ENCODE results near the gene PALS2. TPM values are rescaled to one million over a fixed set of nuclear protein-coding genes. Genes with fewer than 3 reads are reported as not detected.

Gene PALS2
- total and polyA plus RNA-seq, 9 of the 15 experiments (the other 6 are each of a cell fraction or from before 2014, with no cell fraction given): 5.9 to 35.0 (median 17.7) TPM

- Histone ChIP-seq H3K36me3 (ENCODE audit: control insufficient read depth, insufficient read depth, low read length) (no peaks in the 10 kb centered on the region; the same call in 2 of the 3 replicates), H3K9me1 (ENCODE audit: control insufficient read depth, insufficient read depth, low read length) (no peaks in the 10 kb centered on the region), H3K27ac (ENCODE audit: extremely low read depth, low read depth, low read length) (no peak overlapping the region), H3K4me1 (replicated peaks in 1 of 2; ENCODE audit: control insufficient read depth in 2 of 2, insufficient read depth in 2 of 2, low read length in 2 of 2) (peaks cover 2 to 12% of the 10 kb centered on the region in 2 experiments; a peak in 2 of 5 replicates), H3K9me3 (replicated peaks; ENCODE audit: control insufficient read depth, insufficient read depth, low read depth, low read length) (no peaks in the 10 kb centered on the region), H2AFZ (ENCODE audit: low read depth, low read length) (no peak overlapping the region), H3K79me2 (ENCODE audit: control insufficient read depth, insufficient read depth, low read length) (peaks cover 62% of the 10 kb centered on the region), H3K27me3 (ENCODE audit: control insufficient read depth in 2 of 2, insufficient read depth in 2 of 2, low read length in 2 of 2) (no peaks in the 10 kb centered on the region), H3K4me2 (ENCODE audit: insufficient read depth, low read length) (no peak overlapping the region), H3K9ac (ENCODE audit: insufficient read depth in 1 of 2, low read depth in 2 of 2, low read length in 2 of 2) (no peak overlapping the region), H4K20me1 (replicated peaks; ENCODE audit: control insufficient read depth, insufficient read depth, low read length) (peaks cover 12% of the 10 kb centered on the region), H3K4me3 (no peak overlapping the region)
- DNase-seq (ENCODE audit: extremely low read depth in 1 of 4, low spot score in 3 of 4) (no peak), FAIRE-seq (no peak), ATAC-seq (no peak)
- CTCF ChIA-PET (ENCODE audit: low intra/inter-chr PET ratio): no interaction called here
- 82% methylated on average over 2 of the region's 2 CpGs for WGBS (ENCODE audit: insufficient coverage, low coverage, missing lambda C conversion rate)
- in situ Hi-C loops (cut with MboI): no loop called here
- intact Hi-C loops (cut with micrococcal nuclease): loop anchor here (10.0 kb wide), 1 partner anchor 267 kb away; no protein-coding TSS in a partner anchor
- TF ChIP-seq EGR1 (conservative IDR thresholded peaks at IDR 0.05) (no peak), SETDB1 (IDR thresholded peaks at IDR 0.05; ENCODE audit: low read length) (no peak), FOXO4 (CRISPR knock-in tag; IDR thresholded peaks at IDR 0.05) (no peak), CREB3L1 (IDR thresholded peaks at IDR 0.05; ENCODE audit: borderline replicate concordance, low read depth) (no peak), CEBPG (CRISPR knock-in tag; IDR thresholded peaks at IDR 0.05) (no peak), CEBPG (tag; conservative IDR thresholded peaks at IDR 0.05 in 1 of 2, IDR thresholded peaks at IDR 0.05 in 1 of 2) (no peak), E2F1 (CRISPR knock-in tag; IDR thresholded peaks at IDR 0.05) (no peak), MEF2A (IDR thresholded peaks at IDR 0.05; ENCODE audit: control insufficient read depth, low read depth, low read length) (no peak), ZNF124 (CRISPR knock-in tag; IDR thresholded peaks at IDR 0.05) (no peak)
- POLR2A ChIA-PET: no interaction called here
- no TSS peak for BruUV-seq (replicated peaks)
Observed at GRCh38 chr7:24582166-24582565, 8.9 kb downstream of the PALS2 start.
